Esophagus (tissue), 2 donors: ENCODE data around the gene MGAT4C. TPM values are rescaled to one million over a fixed set of nuclear protein-coding genes. Genes with fewer than 3 reads are reported as not detected.

Experiments used
- H3K27ac ChIP-seq, 2 donors: one replicate each; pipeline ENCODE4 v1.5.1; 2013; ENCODE audit warnings: low read depth in 2 of 2, mild to moderate bottlenecking in 2 of 2, inconsistent platforms in 1 of 2, low read length in 1 of 2, moderate library complexity in 1 of 2
- H3K27me3 ChIP-seq, 2 donors: one replicate each; pipeline ENCODE4 v1.6.1; 2013; ENCODE audit warnings: low read length in 2 of 2, control low read depth in 1 of 2, mild to moderate bottlenecking in 1 of 2; ENCODE audit not compliant: insufficient read depth in 2 of 2, control insufficient read depth in 1 of 2
- H3K36me3 ChIP-seq, 2 donors: one replicate each; pipeline ENCODE4 v1.6.1; 2013; ENCODE audit warnings: low read length in 1 of 2; ENCODE audit not compliant: control insufficient read depth in 2 of 2, insufficient read depth in 2 of 2
- H3K4me1 ChIP-seq, 2 donors: one replicate each; pipeline ENCODE4 v1.6.1; 2013; ENCODE audit warnings: low read length in 1 of 2; ENCODE audit not compliant: control insufficient read depth in 2 of 2, insufficient read depth in 2 of 2
- H3K4me3 ChIP-seq, 2 donors: one replicate each; pipeline ENCODE4 v1.5.1; 2013; ENCODE audit warnings: low read length in 2 of 2, mild to moderate bottlenecking in 2 of 2, low read depth in 1 of 2, moderate library complexity in 1 of 2
- H3K9me3 ChIP-seq, 2 donors: one replicate each; pipeline ENCODE4 v1.6.1; 2013; ENCODE audit warnings: mild to moderate bottlenecking in 2 of 2, low read depth in 1 of 2, low read length in 1 of 2, moderate library complexity in 1 of 2; ENCODE audit not compliant: control insufficient read depth in 2 of 2, insufficient read depth in 1 of 2
- WGBS, 2 donors: extraction: QIAGEN DNeasy Blood & Tissue Kit; methylation state at CpG; one replicate each; pipeline ENCODE4 v1.1.7; 2013; 5-methylcytosine and 5-hydroxymethylcytosine counted together
- polyA plus RNA-seq, 2 donors: library from polyadenylated mRNA; stranded (reverse); fragments of 200-250 nt; gene quantifications; one replicate each; pipeline ENCODE4 v1.2.3, GENCODE V29; 2013
- donor health status: healthy with polysubstance abuse.
- donor health status: Bipolar disorder and iron deficiency.

MGAT4C gene
- polyA plus RNA-seq, 2 donors: under 0.01 to 0.04 TPM

GRCh38 chr12:86233126-86233525 lies 23.1 kb downstream of the MGAT4C start:
- Histone ChIP-seq H3K9me3 (no peaks in the 10 kb centered on the region), H3K4me3 (no peak overlapping the region), H3K36me3 (no peaks in the 10 kb centered on the region), H3K27ac (no peak overlapping the region), H3K27me3 (no peaks in the 10 kb centered on the region), H3K4me1 (no peaks in the 10 kb centered on the region)
- 65 to 67% methylated on average over 2 of the region's 2 CpGs for WGBS, 2 donors

DNA sequence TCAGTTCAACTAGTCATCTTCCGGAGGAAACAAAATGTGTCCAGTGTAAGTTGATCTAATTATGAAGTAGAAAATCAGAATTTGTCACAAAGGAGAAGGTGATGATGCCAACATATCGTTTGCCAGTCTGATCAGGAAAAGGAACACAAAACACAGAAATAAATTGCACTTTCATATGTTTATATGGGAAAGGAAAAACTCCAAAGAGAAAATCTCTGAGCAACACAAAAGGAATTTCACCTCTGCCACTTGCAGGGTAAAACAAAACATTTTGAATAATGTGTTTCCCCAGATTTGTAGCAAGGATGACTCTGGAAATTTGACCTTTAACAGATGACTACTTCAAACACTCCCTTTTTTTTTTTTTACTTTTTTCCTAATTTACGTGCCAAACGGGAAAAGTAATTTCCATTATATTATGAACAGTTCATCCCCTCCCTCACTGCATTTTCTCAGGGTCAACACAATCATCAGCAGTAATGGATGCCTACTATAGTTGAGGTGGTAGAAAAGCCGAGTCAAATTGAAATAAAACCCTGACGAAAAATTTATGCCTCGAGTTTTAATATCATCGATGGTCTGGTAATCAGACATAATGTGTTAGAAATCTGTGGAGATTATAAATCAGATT lies 25.6 kb downstream of the MGAT4C start:
- Histone ChIP-seq H3K4me3 (no peak overlapping the region), H3K27me3 (no peaks in the 10 kb centered on the region), H3K36me3 (no peaks in the 10 kb centered on the region), H3K4me1 (no peaks in the 10 kb centered on the region), H3K9me3 (no peaks in the 10 kb centered on the region), H3K27ac (no peak overlapping the region)
- WGBS, 2 donors: 52 to 60% methylated on average over 8 of the region's 8 CpGs

- H3K27me3 ChIP-seq: no peaks in the 10 kb centered on the region
- H3K27ac ChIP-seq: no peak overlapping the region
- no peaks in the 10 kb centered on the region for H3K36me3 ChIP-seq
- no peak overlapping the region for H3K4me3 ChIP-seq
- H3K9me3 ChIP-seq: no peaks in the 10 kb centered on the region
- 85 to 90% methylated on average over 2 of the region's 2 CpGs for WGBS, 2 donors
- no peaks in the 10 kb centered on the region for H3K4me1 ChIP-seq
Measured at GRCh38 chr12:86229772-86230171, 26.4 kb downstream of the MGAT4C start.

- Histone ChIP-seq H3K4me3 (no peak overlapping the region), H3K4me1 (no peaks in the 10 kb centered on the region), H3K27me3 (no peaks in the 10 kb centered on the region), H3K27ac (no peak overlapping the region), H3K36me3 (no peaks in the 10 kb centered on the region), H3K9me3 (peaks cover 0 to 4% of the 10 kb centered on the region in 2 donors)
Measured at GRCh38 chr12:86228656-86229055, 27.5 kb downstream of the MGAT4C start.

- Histone ChIP-seq H3K36me3 (no peaks in the 10 kb centered on the region), H3K9me3 (peaks cover 0 to 4% of the 10 kb centered on the region in 2 donors)
- WGBS, 2 donors: 84 to 87% methylated on average over 3 of the region's 3 CpGs
Measured at GRCh38 chr12:86226481-86226880, 29.7 kb downstream of the MGAT4C start.

DNA sequence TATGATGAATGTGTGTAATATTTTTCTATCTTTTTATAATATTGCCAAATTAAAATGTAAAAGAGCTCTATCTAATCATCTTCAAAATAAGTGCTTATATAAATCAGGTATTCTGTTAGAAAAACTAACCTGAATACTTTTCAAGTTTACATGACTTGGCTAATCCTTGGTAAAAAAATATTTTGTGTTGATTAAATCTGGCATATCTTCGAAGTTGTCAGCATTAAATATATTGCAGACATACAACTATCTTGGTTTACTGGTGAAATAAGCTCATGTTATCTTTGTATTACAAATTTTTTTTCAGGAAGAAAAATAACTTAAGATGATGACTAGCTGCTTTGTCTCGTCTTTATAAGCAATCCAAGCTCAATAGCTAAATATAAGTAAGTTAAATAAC lies 39.6 kb downstream of the MGAT4C start:
- no peak overlapping the region for H3K27ac ChIP-seq
- no peak overlapping the region for H3K4me3 ChIP-seq
- no peaks in the 10 kb centered on the region for H3K4me1 ChIP-seq
- WGBS, 2 donors: 51 to 52% methylated on average over 2 of the region's 2 CpGs
- no peaks in the 10 kb centered on the region for H3K9me3 ChIP-seq
- no peaks in the 10 kb centered on the region for H3K27me3 ChIP-seq
- H3K36me3 ChIP-seq: no peaks in the 10 kb centered on the region

More at GRCh38 chr12:86226481-86226880, 29.7 kb downstream of the MGAT4C start:
- H3K27me3 ChIP-seq: no peaks in the 10 kb centered on the region
- no peak overlapping the region for H3K4me3 ChIP-seq
- no peak overlapping the region for H3K27ac ChIP-seq
- no peaks in the 10 kb centered on the region for H3K4me1 ChIP-seq

DNA sequence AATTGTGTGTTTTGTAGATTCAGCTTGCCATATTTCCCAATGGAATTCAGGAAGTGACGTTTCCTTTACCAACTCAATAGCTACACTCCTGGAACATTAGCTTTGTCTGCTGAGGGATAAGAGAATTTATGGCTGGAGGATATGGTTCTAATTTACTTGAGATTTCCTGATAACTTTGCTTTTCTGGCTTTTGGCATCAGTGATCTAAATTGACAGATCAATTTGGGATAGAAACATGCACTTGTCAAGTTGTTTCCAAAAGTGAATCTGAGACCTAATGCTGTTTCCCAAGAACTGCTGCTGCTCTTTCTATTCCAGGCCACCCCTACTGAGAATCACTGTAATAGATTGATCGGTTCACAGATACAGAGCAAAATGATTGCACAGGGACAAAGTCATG lies 43.2 kb downstream of the MGAT4C start:
- H3K9me3 ChIP-seq: no peaks in the 10 kb centered on the region
- no peaks in the 10 kb centered on the region for H3K27me3 ChIP-seq
- WGBS, 2 donors: 72 to 78% methylated on average over 2 of the region's 2 CpGs
- H3K4me3 ChIP-seq: no peak overlapping the region
- no peak overlapping the region for H3K27ac ChIP-seq
- no peaks in the 10 kb centered on the region for H3K4me1 ChIP-seq
- H3K36me3 ChIP-seq: no peaks in the 10 kb centered on the region

- Histone ChIP-seq H3K9me3 (no peaks in the 10 kb centered on the region), H3K27me3 (no peaks in the 10 kb centered on the region), H3K36me3 (no peaks in the 10 kb centered on the region), H3K4me3 (no peak overlapping the region), H3K27ac (no peak overlapping the region), H3K4me1 (no peaks in the 10 kb centered on the region)
- 55 to 65% methylated on average over 4 of the region's 4 CpGs for WGBS, 2 donors
Measured at GRCh38 chr12:86198696-86199444, 57.3 kb downstream of the MGAT4C start.

GRCh38 chr12:86196465-86196864 lies 59.7 kb downstream of the MGAT4C start:
- H3K27me3 ChIP-seq: no peaks in the 10 kb centered on the region
- 51 to 61% methylated on average over 1 of the region's 1 CpG for WGBS, 2 donors
- H3K9me3 ChIP-seq: no peaks in the 10 kb centered on the region

DNA sequence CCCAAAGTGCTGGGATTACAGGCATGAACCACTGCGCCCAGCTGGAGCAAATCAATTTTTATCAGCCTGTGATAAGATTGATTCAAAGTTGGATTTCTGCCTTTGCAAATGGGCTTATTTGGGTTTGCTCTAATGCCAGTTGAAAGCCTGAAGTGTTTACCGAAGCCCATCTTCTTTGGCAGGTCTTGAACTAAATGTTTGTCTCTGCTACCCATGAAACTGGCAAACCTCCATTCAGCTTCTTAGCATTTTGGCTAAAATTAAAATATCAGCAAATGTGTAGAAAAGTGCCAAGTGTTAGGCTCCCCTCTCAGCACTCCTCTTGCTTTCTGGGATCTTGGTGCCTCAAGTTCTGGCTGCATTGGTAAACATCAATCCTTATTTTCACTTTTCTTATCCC lies 61.5 kb downstream of the MGAT4C start:
- Histone ChIP-seq H3K36me3 (no peaks in the 10 kb centered on the region), H3K9me3 (no peaks in the 10 kb centered on the region), H3K27ac (no peak overlapping the region), H3K4me1 (no peaks in the 10 kb centered on the region), H3K4me3 (no peak overlapping the region), H3K27me3 (no peaks in the 10 kb centered on the region)
- 59 to 77% methylated on average over 2 of the region's 2 CpGs for WGBS, 2 donors

More at GRCh38 chr12:86196465-86196864, 59.7 kb downstream of the MGAT4C start:
- Histone ChIP-seq H3K36me3 (no peaks in the 10 kb centered on the region), H3K27ac (no peak overlapping the region), H3K4me1 (no peaks in the 10 kb centered on the region), H3K4me3 (no peak overlapping the region)
